Measurements from ENCODE around the gene CADM2.

Gene CADM2

DNA sequence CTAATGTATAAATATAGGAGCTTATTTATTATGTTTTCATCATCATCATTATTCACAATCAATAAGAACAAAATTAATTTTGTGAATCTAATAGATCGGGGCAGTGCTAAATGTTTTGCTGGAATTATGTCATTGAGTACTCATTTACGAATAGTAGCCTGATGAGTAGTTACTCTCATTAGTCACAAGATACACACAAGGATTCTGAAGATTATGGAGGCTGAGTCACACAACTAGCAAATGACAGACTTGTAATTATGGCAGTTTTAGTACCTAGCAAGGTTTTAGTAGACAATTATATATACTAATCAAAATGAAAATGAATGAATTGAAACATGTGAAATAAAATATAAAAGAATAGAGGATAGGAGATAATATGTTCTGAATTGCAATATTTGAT lies 954.2 kb downstream of the CADM2 start:
- H2BK120ac ChIP-seq (ENCODE audit: low read depth, low read length): no peak overlapping the region
- no peaks in the 10 kb centered on the region for H3K9me3 ChIP-seq (ENCODE audit: control insufficient read depth, low read length)
- no peak overlapping the region for H3K27ac ChIP-seq (ENCODE audit: low read length, poor library complexity, severe bottlenecking)
- H3K4ac ChIP-seq (ENCODE audit: low read depth in 1 of 2, low read length in 2 of 2): no peak overlapping the region
- H3K4me3 ChIP-seq (ENCODE audit: insufficient read depth in 1 of 2, low read depth in 1 of 2, low read length in 2 of 2): no peak overlapping the region
- DNase-seq: no peak
- H3K14ac ChIP-seq (ENCODE audit: low read length in 2 of 2): no peak overlapping the region
- H3K23ac ChIP-seq (ENCODE audit: low read length in 2 of 2): no peak overlapping the region
- H2BK15ac ChIP-seq (ENCODE audit: low read depth, poor library complexity, severe bottlenecking): no peak overlapping the region
- H3K4me2 ChIP-seq (ENCODE audit: low read length, poor library complexity, severe bottlenecking): no peak overlapping the region
- H2BK5ac ChIP-seq (ENCODE audit: low read depth, low read length, poor library complexity, severe bottlenecking): no peak overlapping the region
- no peak overlapping the region for H2BK12ac ChIP-seq (ENCODE audit: low read length in 2 of 2)
- H3K9ac ChIP-seq (ENCODE audit: low read length): no peak overlapping the region
- H3K4me1 ChIP-seq (ENCODE audit: control insufficient read depth, insufficient read depth, low read depth, low read length): no peaks in the 10 kb centered on the region
- no CpG with 5 or more reads among the region's 2 CpGs for WGBS
- no peaks in the 10 kb centered on the region for H3K27me3 ChIP-seq (ENCODE audit: control insufficient read depth in 1 of 2, insufficient read depth in 1 of 2, low read length in 2 of 2)
- no peak overlapping the region for H3K18ac ChIP-seq (ENCODE audit: low read depth in 1 of 2, low read length in 2 of 2)
- no peak overlapping the region for H2AFZ ChIP-seq (ENCODE audit: low read depth, low read length)
- H4K91ac ChIP-seq (ENCODE audit: low read length): no peak overlapping the region
- no peaks in the 10 kb centered on the region for H3K36me3 ChIP-seq (ENCODE audit: control insufficient read depth in 1 of 2, insufficient read depth in 2 of 2, low read depth in 1 of 2, low read length in 2 of 2)
- no peak overlapping the region for H4K8ac ChIP-seq (ENCODE audit: low read length)
- H3K79me1 ChIP-seq (replicated peaks; ENCODE audit: low read length, poor library complexity, severe bottlenecking): no peaks in the 10 kb centered on the region
- H2AK5ac ChIP-seq (ENCODE audit: low read length, severe bottlenecking): no peak overlapping the region

DNA sequence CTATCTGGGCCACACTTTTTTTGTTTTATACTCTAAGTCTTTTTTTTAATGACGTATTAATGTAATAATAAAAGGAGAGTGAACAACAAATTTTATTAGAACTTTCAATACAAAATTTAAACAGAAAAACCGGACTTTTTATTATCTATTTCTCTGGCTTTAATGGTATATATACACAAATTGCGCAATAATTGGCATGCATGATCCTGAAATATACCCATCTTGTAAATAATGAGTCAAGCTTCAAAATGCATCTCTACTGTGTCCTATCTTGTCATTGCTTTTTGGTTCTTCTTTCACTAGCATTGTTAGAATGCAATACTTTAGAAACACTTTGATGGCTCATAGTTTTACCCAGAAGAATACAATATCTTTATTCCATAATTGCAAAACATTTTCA lies 963.6 kb downstream of the CADM2 start:
- Histone ChIP-seq H2BK120ac (ENCODE audit: low read depth, low read length) (no peak overlapping the region), H4K91ac (ENCODE audit: low read length) (no peak overlapping the region), H3K27ac (ENCODE audit: low read length, poor library complexity, severe bottlenecking) (no peak overlapping the region), H2AFZ (ENCODE audit: low read depth, low read length) (no peak overlapping the region), H2BK12ac (ENCODE audit: low read length in 2 of 2) (no peak overlapping the region), H2AK5ac (ENCODE audit: low read length, severe bottlenecking) (no peak overlapping the region), H3K79me1 (replicated peaks; ENCODE audit: low read length, poor library complexity, severe bottlenecking) (no peaks in the 10 kb centered on the region), H3K36me3 (ENCODE audit: control insufficient read depth in 1 of 2, insufficient read depth in 2 of 2, low read depth in 1 of 2, low read length in 2 of 2) (no peaks in the 10 kb centered on the region), H3K23ac (ENCODE audit: low read length in 2 of 2) (no peak overlapping the region), H3K4ac (ENCODE audit: low read depth in 1 of 2, low read length in 2 of 2) (no peak overlapping the region), H3K4me3 (ENCODE audit: insufficient read depth in 1 of 2, low read depth in 1 of 2, low read length in 2 of 2) (no peak overlapping the region), H3K9me3 (ENCODE audit: control insufficient read depth, low read length) (no peaks in the 10 kb centered on the region), H3K4me1 (ENCODE audit: control insufficient read depth, insufficient read depth, low read depth, low read length) (no peaks in the 10 kb centered on the region), H3K27me3 (ENCODE audit: control insufficient read depth in 1 of 2, insufficient read depth in 1 of 2, low read length in 2 of 2) (no peaks in the 10 kb centered on the region), H3K9ac (ENCODE audit: low read length) (no peak overlapping the region), H4K8ac (ENCODE audit: low read length) (no peak overlapping the region), H3K18ac (ENCODE audit: low read depth in 1 of 2, low read length in 2 of 2) (no peak overlapping the region), H2BK5ac (ENCODE audit: low read depth, low read length, poor library complexity, severe bottlenecking) (no peak overlapping the region), H3K4me2 (ENCODE audit: low read length, poor library complexity, severe bottlenecking) (no peak overlapping the region), H3K14ac (ENCODE audit: low read length in 2 of 2) (no peak overlapping the region), H2BK15ac (ENCODE audit: low read depth, poor library complexity, severe bottlenecking) (no peak overlapping the region)
- DNase-seq: no peak
- 100% methylated on average over 1 of the region's 3 CpGs for WGBS

- no peaks in the 10 kb centered on the region for H3K36me3 ChIP-seq (ENCODE audit: control insufficient read depth in 1 of 2, insufficient read depth in 2 of 2, low read depth in 1 of 2, low read length in 2 of 2)
- H4K91ac ChIP-seq (ENCODE audit: low read length): no peak overlapping the region
- H4K8ac ChIP-seq (ENCODE audit: low read length): no peak overlapping the region
- no peak overlapping the region for H3K9ac ChIP-seq (ENCODE audit: low read length)
- H3K79me1 ChIP-seq (replicated peaks; ENCODE audit: low read length, poor library complexity, severe bottlenecking): no peaks in the 10 kb centered on the region
- no peak overlapping the region for H2AK5ac ChIP-seq (ENCODE audit: low read length, severe bottlenecking)
- H3K27ac ChIP-seq (ENCODE audit: low read length, poor library complexity, severe bottlenecking): no peak overlapping the region
- H3K4ac ChIP-seq (ENCODE audit: low read depth in 1 of 2, low read length in 2 of 2): no peak overlapping the region
- H3K23ac ChIP-seq (ENCODE audit: low read length in 2 of 2): no peak overlapping the region
- no peak overlapping the region for H3K14ac ChIP-seq (ENCODE audit: low read length in 2 of 2)
- no peak overlapping the region for H3K4me2 ChIP-seq (ENCODE audit: low read length, poor library complexity, severe bottlenecking)
- H3K9me3 ChIP-seq (ENCODE audit: control insufficient read depth, low read length): no peaks in the 10 kb centered on the region
- no peaks in the 10 kb centered on the region for H3K4me1 ChIP-seq (ENCODE audit: control insufficient read depth, insufficient read depth, low read depth, low read length)
- no peak overlapping the region for H3K4me3 ChIP-seq (ENCODE audit: insufficient read depth in 1 of 2, low read depth in 1 of 2, low read length in 2 of 2)
- no peaks in the 10 kb centered on the region for H3K27me3 ChIP-seq (ENCODE audit: control insufficient read depth in 1 of 2, insufficient read depth in 1 of 2, low read length in 2 of 2)
- no peak overlapping the region for H2AFZ ChIP-seq (ENCODE audit: low read depth, low read length)
- H2BK5ac ChIP-seq (ENCODE audit: low read depth, low read length, poor library complexity, severe bottlenecking): no peak overlapping the region
- no peak overlapping the region for H2BK12ac ChIP-seq (ENCODE audit: low read length in 2 of 2)
- no peak overlapping the region for H2BK120ac ChIP-seq (ENCODE audit: low read depth, low read length)
- H3K18ac ChIP-seq (ENCODE audit: low read depth in 1 of 2, low read length in 2 of 2): no peak overlapping the region
- no peak for DNase-seq
- H2BK15ac ChIP-seq (ENCODE audit: low read depth, poor library complexity, severe bottlenecking): no peak overlapping the region
- no CpG with 5 or more reads among the region's 1 CpG for WGBS
Observed at GRCh38 chr3:85930718-85931117, 971.9 kb downstream of the CADM2 start.

GRCh38 chr3:85933326-85933725 lies 974.5 kb downstream of the CADM2 start:
- Histone ChIP-seq H2BK12ac (ENCODE audit: low read length in 2 of 2) (no peak overlapping the region), H4K8ac (ENCODE audit: low read length) (no peak overlapping the region), H3K27ac (ENCODE audit: low read length, poor library complexity, severe bottlenecking) (no peak overlapping the region), H2BK5ac (ENCODE audit: low read depth, low read length, poor library complexity, severe bottlenecking) (no peak overlapping the region), H3K4me2 (ENCODE audit: low read length, poor library complexity, severe bottlenecking) (no peak overlapping the region), H2AK5ac (ENCODE audit: low read length, severe bottlenecking) (no peak overlapping the region), H3K23ac (ENCODE audit: low read length in 2 of 2) (no peak overlapping the region), H4K91ac (ENCODE audit: low read length) (no peak overlapping the region), H3K9me3 (ENCODE audit: control insufficient read depth, low read length) (no peaks in the 10 kb centered on the region), H3K4me3 (ENCODE audit: insufficient read depth in 1 of 2, low read depth in 1 of 2, low read length in 2 of 2) (no peak overlapping the region), H3K14ac (ENCODE audit: low read length in 2 of 2) (no peak overlapping the region), H2AFZ (ENCODE audit: low read depth, low read length) (no peak overlapping the region), H3K4ac (ENCODE audit: low read depth in 1 of 2, low read length in 2 of 2) (no peak overlapping the region), H3K79me1 (replicated peaks; ENCODE audit: low read length, poor library complexity, severe bottlenecking) (no peaks in the 10 kb centered on the region), H3K27me3 (ENCODE audit: control insufficient read depth in 1 of 2, insufficient read depth in 1 of 2, low read length in 2 of 2) (no peaks in the 10 kb centered on the region), H2BK15ac (ENCODE audit: low read depth, poor library complexity, severe bottlenecking) (no peak overlapping the region), H3K36me3 (ENCODE audit: control insufficient read depth in 1 of 2, insufficient read depth in 2 of 2, low read depth in 1 of 2, low read length in 2 of 2) (no peaks in the 10 kb centered on the region), H2BK120ac (ENCODE audit: low read depth, low read length) (no peak overlapping the region), H3K4me1 (ENCODE audit: control insufficient read depth, insufficient read depth, low read depth, low read length) (no peaks in the 10 kb centered on the region), H3K9ac (ENCODE audit: low read length) (no peak overlapping the region), H3K18ac (ENCODE audit: low read depth in 1 of 2, low read length in 2 of 2) (no peak overlapping the region)
- no peak for DNase-seq
- WGBS: 72% methylated on average over 5 of the region's 5 CpGs

All from mesenchymal stem cell (in vitro differentiated cells and primary cell).